Body of pancreas (tissue), 4 donors: Measurements from ENCODE around the gene ARHGEF11. TPM values are rescaled to one million over a fixed set of nuclear protein-coding genes. Genes with fewer than 3 reads are reported as not detected.

ENCODE experiments used
- ATAC-seq: fragments of 150-250 bp; one replicate; pipeline ENCODE4 v1.9.1; 2016
- DNase-seq, 4 donors: peaks; one replicate each; pipeline ENCODE4 v3.0.0-alpha.2; 2019
- H3K27ac ChIP-seq, 4 donors: fragments of 200-600 bp; sonication (generic); 1 replicate in 3 of 4; 2 replicates in 1 of 4; pipeline versions ENCODE4 v1.5.1 to v1.6.1; 2016 to 2019; ENCODE audit warnings: mild to moderate bottlenecking in 1 of 4, mixed read lengths in 1 of 4, moderate library complexity in 1 of 4
- H3K27me3 ChIP-seq, 2 donors: fragments of 200-600 bp; sonication (generic); one replicate each; pipeline ENCODE4 v1.6.0; 2016; ENCODE audit warnings: mild to moderate bottlenecking in 1 of 2
- H3K36me3 ChIP-seq, 2 donors: fragments of 200-600 bp; sonication (generic); replicated peaks in 1 of 2; 2 replicates each; pipeline ENCODE4 v1.5.1; 2016; ENCODE audit warnings: low read depth in 2 of 2; ENCODE audit not compliant: insufficient read depth in 1 of 2
- H3K4me1 ChIP-seq: fragments of 200-600 bp; sonication (generic); one replicate; pipeline ENCODE4 v1.6.0; 2016
- H3K4me3 ChIP-seq, 2 donors: fragments of 200-600 bp; sonication (generic); 1 replicate in 1 of 2; 2 replicates in 1 of 2; pipeline ENCODE4 v1.5.1; 2016 to 2019
- H3K9me3 ChIP-seq, 3 donors: fragments of 200-600 bp; sonication (generic); 1 replicate in 2 of 3; 2 replicates in 1 of 3; pipeline ENCODE4 v1.5.1; 2016
- CTCF ChIP-seq, 7 experiments: fragments of 450-650 bp in 4 of 7; fragments of 200-600 bp in 3 of 7; sonication (generic) in 3 of 7; IDR thresholded peaks; one replicate each; pipeline ENCODE4 v1.5.1; 2016 to 2019; ENCODE audit warnings: antibody characterized with exemption in 7 of 7
- POLR2A ChIP-seq, 3 donors: fragments of 450-650 bp; IDR thresholded peaks; one replicate each; pipeline ENCODE4 v1.6.1; 2016; ENCODE audit warnings: antibody characterized with exemption in 3 of 3, mild to moderate bottlenecking in 2 of 3
- WGBS, 2 donors: methylation state at CpG; one replicate each; pipeline ENCODE4 v1.1.5; 2017; 5-methylcytosine and 5-hydroxymethylcytosine counted together
- intact Hi-C: fragments of 100-400 bp; cut with DNase I; formaldehyde crosslinking; loops from one replicate; pipeline ENCODE4 v1.15.1; 2023
- total RNA-seq, 2 donors: library from RNA; depleted of rRNA; stranded (reverse); fragments of >200 nt; gene quantifications; one replicate each; pipeline ENCODE4 v1.1.0, GENCODE V29; 2016

ARHGEF11 gene
- total RNA-seq, 2 donors from 2014 or later: 17.9 to 29.7 TPM

GRCh38 chr1:156942176-156942575 is 103.4 kb downstream of the ARHGEF11 start:
- WGBS, 2 donors: 78 to 90% methylated on average over 3 of the region's 3 CpGs
- H3K36me3 ChIP-seq: peaks cover 0 to 54% of the 10 kb centered on the region in 2 donors
- ATAC-seq (no peak), DNase-seq (no peak)
- intact Hi-C loops: no loop called here
- H3K27me3 ChIP-seq: no peaks in the 10 kb centered on the region
- H3K4me1 ChIP-seq: no peaks in the 10 kb centered on the region
- H3K4me3 ChIP-seq: no peak overlapping the region
- no peaks in the 10 kb centered on the region for H3K9me3 ChIP-seq
- no peak for TF ChIP-seq POLR2A (IDR thresholded peaks at IDR 0.05)
- no peak for TF ChIP-seq CTCF (IDR thresholded peaks at IDR 0.05)
- H3K27ac ChIP-seq: no peak overlapping the region

DNA sequence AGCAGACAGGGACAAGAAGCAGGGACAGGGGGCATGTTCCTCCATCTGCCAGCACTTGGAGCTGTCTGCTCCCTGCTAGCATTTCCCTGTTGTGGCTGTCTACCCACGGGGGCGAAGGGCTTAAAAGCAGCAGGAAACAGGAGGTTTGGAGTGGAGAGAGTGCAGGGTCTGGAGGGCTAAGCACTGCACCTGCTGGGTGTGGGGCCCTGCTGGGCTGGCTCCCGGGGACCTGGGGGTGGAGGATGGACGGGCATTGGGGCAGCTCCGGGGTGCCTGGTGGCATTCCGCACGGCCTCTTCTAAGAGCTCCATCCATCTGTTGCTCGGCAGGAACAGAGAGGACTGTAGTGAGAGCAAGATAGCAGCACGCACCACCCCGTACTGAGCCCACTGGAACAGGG is 103.9 kb downstream of the ARHGEF11 start:
- Histone ChIP-seq H3K9me3 (no peaks in the 10 kb centered on the region), H3K4me1 (no peaks in the 10 kb centered on the region), H3K4me3 (no peak overlapping the region), H3K27me3 (no peaks in the 10 kb centered on the region), H3K36me3 (peaks cover 0 to 51% of the 10 kb centered on the region in 2 donors), H3K27ac (no peak overlapping the region)
- DNase-seq (no peak), ATAC-seq (no peak)
- intact Hi-C loops: no loop called here
- TF ChIP-seq CTCF (IDR thresholded peaks at IDR 0.05): no peak
- TF ChIP-seq POLR2A (IDR thresholded peaks at IDR 0.05): no peak
- 90% methylated on average over 10 of the region's 10 CpGs for WGBS, 2 donors

DNA sequence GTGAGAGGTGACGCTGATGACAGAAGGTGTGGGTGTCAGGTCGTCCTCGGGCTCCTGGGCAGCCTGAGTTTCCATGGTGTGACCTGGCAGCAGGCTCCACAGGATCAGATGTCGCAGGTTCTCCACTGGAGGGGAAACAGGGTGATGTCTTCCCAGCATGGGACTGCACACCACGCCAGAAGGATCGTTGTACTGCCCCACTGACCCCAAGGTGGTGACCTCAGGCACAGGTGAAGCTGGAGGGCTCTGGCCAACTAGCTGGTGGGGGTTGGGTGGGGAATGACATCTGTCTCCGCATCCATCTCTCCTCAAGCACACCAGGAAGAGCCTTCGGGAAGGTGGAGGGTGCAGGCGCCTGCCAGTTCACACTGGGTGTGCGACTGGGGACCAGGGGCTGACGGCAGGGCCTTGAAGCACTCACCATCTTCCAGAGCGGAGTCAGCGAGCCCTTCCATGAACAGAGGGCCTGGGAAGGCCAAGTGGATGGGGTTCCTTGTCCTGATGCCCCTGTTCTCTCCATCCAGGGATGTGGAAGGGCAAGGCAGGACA is 105.7 kb downstream of the ARHGEF11 start:
- Histone ChIP-seq H3K4me3 (no peak overlapping the region), H3K36me3 (peaks cover 0 to 38% of the 10 kb centered on the region in 2 donors), H3K9me3 (no peaks in the 10 kb centered on the region), H3K27me3 (no peaks in the 10 kb centered on the region), H3K27ac (no peak overlapping the region), H3K4me1 (no peaks in the 10 kb centered on the region)
- 82 to 89% methylated on average over 3 to 13 of the region's 13 CpGs for WGBS, 2 donors
- intact Hi-C loops: no loop called here
- DNase-seq (no peak), ATAC-seq (no peak)
- TF ChIP-seq CTCF (IDR thresholded peaks at IDR 0.05) (no peak), POLR2A (IDR thresholded peaks at IDR 0.05) (no peak)

GRCh38 chr1:156938813-156939212 is 106.7 kb downstream of the ARHGEF11 start:
- peaks cover 0 to 29% of the 10 kb centered on the region in 2 donors for H3K36me3 ChIP-seq
- no peaks in the 10 kb centered on the region for H3K9me3 ChIP-seq
- ATAC-seq (no peak), DNase-seq (no peak)
- no peak overlapping the region for H3K4me3 ChIP-seq
- WGBS, 2 donors: 70 to 78% methylated on average over 7 of the region's 7 CpGs
- TF ChIP-seq CTCF (IDR thresholded peaks at IDR 0.05): no peak
- no peak for TF ChIP-seq POLR2A (IDR thresholded peaks at IDR 0.05)
- H3K27me3 ChIP-seq: no peaks in the 10 kb centered on the region
- H3K4me1 ChIP-seq: no peaks in the 10 kb centered on the region
- intact Hi-C loops: no loop called here
- H3K27ac ChIP-seq: no peak overlapping the region

GRCh38 chr1:156937883-156938282 is 107.7 kb downstream of the ARHGEF11 start:
- Histone ChIP-seq H3K36me3 (peaks cover 0 to 25% of the 10 kb centered on the region in 2 donors), H3K27me3 (no peaks in the 10 kb centered on the region), H3K4me1 (no peaks in the 10 kb centered on the region), H3K27ac (no peak overlapping the region), H3K9me3 (no peaks in the 10 kb centered on the region), H3K4me3 (no peak overlapping the region)
- TF ChIP-seq POLR2A (IDR thresholded peaks at IDR 0.05) (no peak), CTCF (IDR thresholded peaks at IDR 0.05) (no peak)
- ATAC-seq (no peak), DNase-seq (no peak)
- 70 to 85% methylated on average over 8 of the region's 8 CpGs for WGBS, 2 donors
- intact Hi-C loops: no loop called here
